ENCODE data around the gene PDP2.
A peak's percentile ranks its signal among the peaks of the same experiment; 100 is the strongest.
"Not testable (repeated sequence)": the region's sequence is repeated elsewhere in the genome, so short reads cannot be mapped to it uniquely, and the experiment has no call there.

PDP2 gene

DNA sequence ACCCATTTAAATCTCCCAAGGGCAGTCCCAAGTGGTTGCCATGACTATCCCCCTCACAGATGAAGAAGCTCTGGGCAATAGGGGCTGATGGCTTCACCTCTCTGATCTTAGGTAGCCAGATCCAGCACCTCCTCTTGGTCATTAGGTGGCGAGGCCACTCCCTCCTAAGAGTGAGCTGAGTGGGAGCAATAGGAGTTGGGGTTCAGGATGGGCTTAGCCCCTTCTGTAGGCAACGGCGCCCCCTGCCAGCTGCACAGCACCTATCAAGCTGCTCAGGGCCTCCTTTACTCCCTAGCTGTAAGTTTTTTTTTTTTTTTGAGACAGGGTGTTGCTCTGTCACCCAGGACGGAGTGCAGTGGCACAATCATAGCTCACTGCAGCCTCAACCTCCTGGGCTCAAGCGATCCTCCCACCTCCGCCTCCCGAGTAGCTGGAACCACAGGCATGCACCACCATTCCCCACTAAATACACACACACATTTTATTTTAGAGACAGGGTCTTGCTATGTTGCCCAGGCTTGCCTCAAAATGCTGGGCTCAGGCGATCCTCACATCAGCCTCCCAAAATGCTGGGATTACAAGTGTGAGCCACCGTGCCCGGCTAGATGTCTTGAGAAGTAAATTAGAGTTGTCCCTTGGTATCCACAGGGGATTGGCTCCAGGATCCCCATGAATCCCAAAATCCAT lies 48.5 kb downstream of the PDP2 start:
- DNase-seq (ENCODE audit: insufficient read length, low spot score) (no peak), FAIRE-seq (no peak)
- TF ChIP-seq POLR2A (IDR thresholded peaks at IDR 0.05; ENCODE audit: low read depth, low read length), result no peak

DNA sequence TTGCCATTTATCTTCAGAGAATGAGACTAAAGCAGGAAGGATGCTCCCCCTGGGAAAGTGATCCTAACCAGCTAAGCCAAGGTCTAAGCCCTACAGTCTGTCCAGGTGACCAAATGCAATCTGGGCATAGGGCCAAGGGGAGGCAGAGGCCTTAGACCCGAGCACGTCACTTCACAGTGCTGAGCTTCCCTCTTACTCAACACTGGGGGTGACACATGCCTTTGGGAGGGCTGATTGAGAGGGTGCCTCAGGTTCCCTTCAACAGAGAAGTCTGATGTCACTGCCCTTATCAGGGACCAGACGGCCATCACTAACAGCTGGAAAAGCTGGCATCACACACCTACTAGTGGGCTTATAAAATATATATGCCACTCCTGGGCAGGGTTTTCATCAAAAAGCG lies 49.9 kb downstream of the PDP2 start:
- DNase-seq (ENCODE audit: insufficient read length, low spot score), result peak; percentile 84
- TF ChIP-seq POLR2A (IDR thresholded peaks at IDR 0.05; ENCODE audit: low read depth, low read length), result no peak
- no peak for FAIRE-seq

- TF ChIP-seq POLR2A (IDR thresholded peaks at IDR 0.05; ENCODE audit: low read depth, low read length), result no peak
- no peak for DNase-seq (ENCODE audit: insufficient read length, low spot score)
- FAIRE-seq, result no peak
These were observed 51.4 kb downstream of the PDP2 start for GRCh38 chr16:66931665-66932064.

- no peak for TF ChIP-seq POLR2A (IDR thresholded peaks at IDR 0.05; ENCODE audit: low read depth, low read length)
- no peak for FAIRE-seq
These were observed 51.8 kb downstream of the PDP2 start for GRCh38 chr16:66932076-66932475.

DNA sequence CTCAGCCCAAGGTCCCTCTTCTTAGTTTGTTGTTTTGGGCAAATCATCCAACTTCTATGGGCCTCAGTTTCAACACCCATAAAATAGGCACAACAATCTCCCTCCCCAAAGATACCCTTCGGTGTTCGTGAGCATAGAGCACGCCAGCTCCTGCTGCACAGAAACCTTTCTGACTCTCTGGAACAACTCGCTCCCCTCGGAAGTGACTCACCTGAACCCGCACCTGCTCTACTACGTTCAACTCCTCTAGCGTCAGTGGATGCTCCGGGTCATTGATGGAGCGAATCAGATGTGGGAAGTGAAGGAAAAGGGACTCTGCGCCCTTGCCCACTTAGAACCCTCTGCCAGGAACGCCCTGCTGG lies 53.4 kb downstream of the PDP2 start:
- FAIRE-seq (no peak), DNase-seq (ENCODE audit: insufficient read length, low spot score) (no peak)
- TF ChIP-seq POLR2A (IDR thresholded peaks at IDR 0.05; ENCODE audit: low read depth, low read length), result no peak

More at GRCh38 chr16:66932076-66932475, 51.8 kb downstream of the PDP2 start:
- DNase-seq (ENCODE audit: insufficient read length, low spot score), result no peak

- DNase-seq (ENCODE audit: insufficient read length, low spot score) (peak; percentile 74), FAIRE-seq (no peak)
- peak; percentile 88 for TF ChIP-seq POLR2A (IDR thresholded peaks at IDR 0.05; ENCODE audit: low read depth, low read length)
These were observed 54.0 kb downstream of the PDP2 start, which contains the start of gene CIAO2B for GRCh38 chr16:66934138-66934838. Gene CIAO2B, minus strand, starts transcription at chr16:66934402. Its CDS starts 38 bp downstream, at chr16:66934364.

GRCh38 chr16:66934839-66935313 lies 54.6 kb downstream of the PDP2 start:
- not testable (repeated sequence) for DNase-seq (ENCODE audit: insufficient read length, low spot score); FAIRE-seq

DNA sequence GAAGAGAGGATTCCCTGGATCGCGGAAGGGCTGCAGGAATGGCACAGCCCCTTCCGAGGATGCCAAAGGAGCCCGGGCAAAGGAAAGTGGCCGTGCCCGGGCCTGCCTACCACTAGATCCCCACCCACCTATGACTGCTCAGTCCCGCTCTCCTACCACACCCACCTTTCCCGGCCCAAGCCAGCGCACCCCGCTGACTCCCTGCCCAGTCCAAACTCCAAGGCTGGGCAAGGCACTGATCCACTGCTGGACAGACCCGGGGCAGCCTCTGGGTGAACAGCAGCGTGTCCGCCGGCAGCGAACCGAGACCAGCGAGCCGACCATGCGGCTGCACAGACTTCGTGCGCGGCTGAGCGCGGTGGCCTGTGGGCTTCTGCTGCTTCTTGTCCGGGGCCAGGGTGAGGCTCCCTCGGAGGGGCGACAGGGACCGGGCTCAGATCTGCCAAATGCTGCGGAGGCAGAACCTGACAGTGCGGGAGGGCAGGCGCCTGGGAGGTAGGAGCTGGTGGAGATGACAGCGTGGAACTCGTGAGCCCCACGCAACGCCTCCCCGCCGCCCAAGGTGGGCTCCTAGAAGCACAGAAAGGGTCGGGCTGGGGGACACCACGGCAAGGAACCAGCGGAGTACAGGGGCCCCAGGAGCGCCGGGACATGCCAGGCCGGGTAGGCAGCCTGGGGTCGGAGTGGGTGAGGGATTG lies 55.1 kb downstream of the PDP2 start, which contains the start of gene CES2:
CES2 (plus strand) TSS at position 203 of the 698 bp plus-strand sequence; CDS start at position 323, 120 bp downstream.
- DNase-seq (ENCODE audit: insufficient read length, low spot score) (no peak), FAIRE-seq (no peak)
- no peak for TF ChIP-seq POLR2A (IDR thresholded peaks at IDR 0.05; ENCODE audit: low read depth, low read length)

DNA sequence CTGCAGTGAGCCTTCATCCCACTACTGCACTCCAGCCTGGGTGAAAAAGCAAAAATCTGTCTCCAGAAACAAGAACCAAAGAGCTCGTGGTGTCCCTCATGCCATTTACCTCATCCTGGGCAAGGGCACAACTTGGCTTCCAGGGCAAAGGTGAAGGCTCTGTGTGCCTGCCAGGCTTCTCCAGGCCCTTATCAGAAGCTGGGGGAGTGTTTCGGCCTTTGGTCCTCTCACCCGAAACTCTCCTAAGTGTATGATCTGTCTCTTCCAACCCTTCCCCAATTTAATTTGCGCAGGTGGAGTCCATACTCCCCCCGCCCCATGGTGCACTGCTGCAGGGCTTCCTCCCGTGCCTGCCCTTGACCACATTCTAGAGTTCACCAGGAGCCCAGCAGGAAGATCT lies 56.1 kb downstream of the PDP2 start:
- DNase-seq (ENCODE audit: insufficient read length, low spot score) (no peak), FAIRE-seq (no peak)
- no peak for TF ChIP-seq POLR2A (IDR thresholded peaks at IDR 0.05; ENCODE audit: low read depth, low read length)

DNA sequence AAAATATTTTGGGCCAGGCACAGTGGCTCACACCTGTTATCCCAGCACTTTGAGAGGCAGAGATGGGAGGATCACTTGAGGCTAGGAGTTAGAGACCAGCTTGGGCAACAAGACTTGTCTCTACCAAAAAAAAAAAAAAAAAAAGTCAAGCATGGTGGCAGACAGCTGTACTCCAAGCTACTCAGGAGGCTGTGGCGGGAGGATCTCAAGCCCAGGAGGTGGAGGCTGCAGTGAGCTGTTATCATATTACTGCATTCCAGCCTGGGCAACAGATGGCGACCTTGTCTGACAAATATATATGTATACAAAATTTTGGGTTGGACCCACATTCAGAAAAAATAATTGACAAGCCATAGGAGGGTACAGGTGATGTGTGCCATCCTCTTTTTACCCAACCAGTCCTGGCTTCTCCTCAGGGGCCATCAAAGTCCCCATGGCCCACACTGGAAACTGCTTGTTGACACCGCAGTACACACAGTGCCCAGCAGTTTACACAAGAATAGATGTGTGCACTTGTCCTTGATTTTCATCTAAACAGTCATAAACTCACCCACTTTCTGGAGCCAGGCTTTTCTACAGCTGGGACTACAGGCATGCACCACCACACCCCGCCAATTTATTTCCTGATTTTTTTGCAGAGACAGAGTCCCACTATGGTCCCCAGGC lies 56.7 kb downstream of the PDP2 start:
- DNase-seq (ENCODE audit: insufficient read length, low spot score), result no peak
- no peak for FAIRE-seq

DNA sequence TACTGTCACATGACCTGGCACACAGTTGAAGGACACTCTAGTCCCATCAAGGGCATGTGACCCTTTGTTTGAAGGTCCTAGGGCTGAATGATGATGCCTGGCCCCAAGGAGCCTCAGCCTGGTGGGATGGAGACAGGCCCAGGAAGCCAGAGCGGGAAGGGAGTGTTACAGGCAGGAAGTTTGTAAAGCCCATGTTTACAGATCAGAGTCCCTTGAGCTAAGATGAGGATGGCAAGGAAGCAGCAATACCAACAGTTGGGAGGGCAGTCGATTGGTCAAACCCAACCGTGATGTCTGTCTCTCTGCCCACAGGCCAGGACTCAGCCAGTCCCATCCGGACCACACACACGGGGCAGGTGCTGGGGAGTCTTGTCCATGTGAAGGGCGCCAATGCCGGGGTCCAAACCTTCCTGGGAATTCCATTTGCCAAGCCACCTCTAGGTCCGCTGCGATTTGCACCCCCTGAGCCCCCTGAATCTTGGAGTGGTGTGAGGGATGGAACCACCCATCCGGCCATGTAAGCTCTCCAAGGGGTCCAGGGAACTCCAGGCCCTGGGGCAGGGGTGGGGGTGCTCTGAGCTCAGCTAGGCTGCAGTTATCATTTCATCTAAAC lies 57.5 kb downstream of the PDP2 start:
- no peak for FAIRE-seq
- DNase-seq (ENCODE audit: insufficient read length, low spot score), result no peak
- no peak for TF ChIP-seq POLR2A (IDR thresholded peaks at IDR 0.05; ENCODE audit: low read depth, low read length)

More for the DNA sequence above, 56.7 kb downstream of the PDP2 start:
- TF ChIP-seq POLR2A (IDR thresholded peaks at IDR 0.05; ENCODE audit: low read depth, low read length), result no peak

DNA sequence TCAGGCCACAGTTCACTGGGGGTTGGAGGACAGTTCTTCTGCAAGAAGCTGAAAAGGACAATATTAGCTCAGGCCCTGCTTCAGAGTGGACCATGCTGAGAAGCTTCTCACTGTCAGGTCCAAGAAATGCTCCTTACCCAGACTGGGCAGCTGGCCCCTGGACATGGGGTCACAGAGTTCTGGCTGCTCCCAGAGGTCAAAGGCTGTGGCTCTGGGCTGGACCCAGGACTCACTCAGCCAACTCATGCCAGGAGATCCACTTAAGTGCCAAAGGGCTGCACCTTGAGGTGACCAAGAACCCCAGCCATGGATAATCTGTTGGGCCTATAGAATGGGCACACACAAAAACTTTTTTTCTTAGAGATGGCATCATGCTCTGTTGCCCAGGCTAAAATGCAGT lies 59.1 kb downstream of the PDP2 start:
- DNase-seq (ENCODE audit: insufficient read length, low spot score), result no peak
- no peak for TF ChIP-seq POLR2A (IDR thresholded peaks at IDR 0.05; ENCODE audit: low read depth, low read length)
- FAIRE-seq, result no peak

DNA sequence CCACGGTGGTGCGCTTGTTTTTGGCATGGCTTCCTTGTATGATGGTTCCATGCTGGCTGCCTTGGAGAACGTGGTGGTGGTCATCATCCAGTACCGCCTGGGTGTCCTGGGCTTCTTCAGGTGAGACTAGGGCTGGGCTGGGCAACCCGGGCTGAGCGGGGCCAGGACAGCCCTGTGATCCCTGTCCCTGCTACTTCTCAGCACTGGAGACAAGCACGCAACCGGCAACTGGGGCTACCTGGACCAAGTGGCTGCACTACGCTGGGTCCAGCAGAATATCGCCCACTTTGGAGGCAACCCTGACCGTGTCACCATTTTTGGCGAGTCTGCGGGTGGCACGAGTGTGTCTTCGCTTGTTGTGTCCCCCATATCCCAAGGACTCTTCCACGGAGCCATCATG lies 59.9 kb downstream of the PDP2 start:
- no peak for TF ChIP-seq POLR2A (IDR thresholded peaks at IDR 0.05; ENCODE audit: low read depth, low read length)
- no peak for FAIRE-seq
- no peak for DNase-seq (ENCODE audit: insufficient read length, low spot score)

Data from H54 (cell line).